CD4-positive, CD25-positive, alpha-beta regulatory T cell (primary cell): Measurements from ENCODE around the gene NECTIN2. TPM values are rescaled to one million over a fixed set of nuclear protein-coding genes. Genes with fewer than 3 reads are reported as not detected.
A peak's percentile ranks its signal among the peaks of the same experiment; 100 is the strongest.
"Not testable (repeated sequence)": the region's sequence is repeated elsewhere in the genome, so short reads cannot be mapped to it uniquely, and the experiment has no call there.

Experiments
- ATAC-seq, 2 donors: fragments of 150-1000 bp; cut with Tn5 transposase; one replicate each; pipeline ENCODE4 v1.10.0; 2021; ENCODE audit warnings: low read depth in 2 of 2, moderate number of reproducible peaks in 2 of 2, moderate library complexity in 1 of 2
- DNase-seq, 3 donors: peaks; one replicate each; pipeline versions ENCODE4 v3.0.0 to v3.0.0-alpha.2; 2012 to 2022; ENCODE audit warnings: mixed read lengths in 1 of 3
- H3K27ac ChIP-seq: one replicate; pipeline ENCODE4 v1.7.0; 2013; ENCODE audit warnings: mild to moderate bottlenecking, low read length; ENCODE audit not compliant: insufficient read depth, poor library complexity, severe bottlenecking
- H3K27me3 ChIP-seq: one replicate; pipeline ENCODE4 v1.7.0; 2013; ENCODE audit warnings: low read length; ENCODE audit not compliant: control insufficient read depth, insufficient read depth
- H3K36me3 ChIP-seq: one replicate; pipeline ENCODE4 v1.7.0; 2013; ENCODE audit warnings: mild to moderate bottlenecking, low read length, moderate library complexity; ENCODE audit not compliant: control insufficient read depth, insufficient read depth
- H3K4me1 ChIP-seq: 2 replicates; pipeline ENCODE4 v1.7.0; 2013; ENCODE audit warnings: mild to moderate bottlenecking, low read length; ENCODE audit not compliant: insufficient read depth, control insufficient read depth, poor library complexity, severe bottlenecking
- H3K4me3 ChIP-seq: one replicate; pipeline ENCODE4 v1.7.0; 2013; ENCODE audit warnings: low read depth, mild to moderate bottlenecking, low read length, moderate library complexity
- H3K9me3 ChIP-seq, 2 experiments: 1 replicate in 1 of 2; 2 replicates in 1 of 2; pipeline ENCODE4 v1.7.0; 2013; ENCODE audit warnings: low read length in 2 of 2, mild to moderate bottlenecking in 1 of 2, moderate library complexity in 1 of 2; ENCODE audit not compliant: control insufficient read depth in 2 of 2
- H3K27ac Mint-ChIP-seq, 3 donors: one replicate each; pipeline ENCODE4 v1.8.0; 2020 to 2022; ENCODE audit warnings: mild to moderate bottlenecking in 3 of 3, mixed read lengths in 3 of 3, moderate library complexity in 2 of 3
- H3K27me3 Mint-ChIP-seq: one replicate; pipeline ENCODE4 v1.8.0; 2022; ENCODE audit warnings: mild to moderate bottlenecking, mixed read lengths
- H3K36me3 Mint-ChIP-seq: one replicate; pipeline ENCODE4 v1.8.0; 2020; ENCODE audit warnings: mixed read lengths
- H3K4me1 Mint-ChIP-seq, 4 donors: one replicate each; pipeline ENCODE4 v1.8.0; 2020 to 2022; ENCODE audit warnings: mixed read lengths in 4 of 4, mild to moderate bottlenecking in 1 of 4
- H3K4me3 Mint-ChIP-seq, 4 donors: one replicate each; pipeline ENCODE4 v1.8.0; 2020 to 2022; ENCODE audit warnings: mild to moderate bottlenecking in 4 of 4, mixed read lengths in 4 of 4, moderate library complexity in 3 of 4
- H3K9me3 Mint-ChIP-seq, 7 donors: one replicate each; pipeline ENCODE4 v1.8.0; 2020 to 2022; ENCODE audit warnings: mixed read lengths in 7 of 7, mild to moderate bottlenecking in 3 of 7, moderate library complexity in 2 of 7
- polyA plus RNA-seq, 4 donors: library from polyadenylated mRNA; unstranded; fragments of 300-500 nt; fragmentation: Illumina TruSeq; gene quantifications; one replicate each; pipeline ENCODE4 v1.2.3, GENCODE V29; 2021
- total RNA-seq: library from RNA; stranded (reverse); gene quantifications from one replicate; pipeline ENCODE4 v1.2.3, GENCODE V29; 2022

Gene NECTIN2
- total and polyA plus RNA-seq, 5 donors from 2014 or later: 1.1 TPM; not detected in 4

GRCh38 chr19:44883922-44884321 is 37.8 kb downstream of the NECTIN2 start:
- no peak overlapping the region for H3K4me3 ChIP-seq
- no peak overlapping the region for H3K27ac Mint-ChIP-seq
- DNase-seq: no peak
- peaks cover 0 to 3% (median under 1%) of the 10 kb centered on the region in 4 donors for H3K4me1 Mint-ChIP-seq
- no peak overlapping the region for H3K4me3 Mint-ChIP-seq
- H3K27me3 ChIP-seq: no peaks in the 10 kb centered on the region
- H3K4me1 ChIP-seq: no peaks in the 10 kb centered on the region
- H3K9me3 Mint-ChIP-seq: no peaks in the 10 kb centered on the region
- no peaks in the 10 kb centered on the region for H3K9me3 ChIP-seq
- no peaks in the 10 kb centered on the region for H3K36me3 Mint-ChIP-seq
- no peak for ATAC-seq
- no peaks in the 10 kb centered on the region for H3K36me3 ChIP-seq
- no peak overlapping the region for H3K27ac ChIP-seq
- H3K27me3 Mint-ChIP-seq: peaks cover 8% of the 10 kb centered on the region

GRCh38 chr19:44884566-44884965 is 38.5 kb downstream of the NECTIN2 start:
- Mint-ChIP-seq H3K4me3 (peak overlapping the region in 1 of 4 donors; percentile 52), H3K4me1 (peaks cover 0 to 6% (median 4%) of the 10 kb centered on the region in 4 donors), H3K36me3 (no peaks in the 10 kb centered on the region), H3K9me3 (peaks cover 0 to 2% (median 0%) of the 10 kb centered on the region in 7 donors), H3K27me3 (peaks cover 8% of the 10 kb centered on the region), H3K27ac (no peak overlapping the region)
- no peaks in the 10 kb centered on the region for H3K27me3 ChIP-seq
- H3K4me1 ChIP-seq: peaks cover 2% of the 10 kb centered on the region
- DNase-seq (no peak), ATAC-seq (no peak)
- H3K4me3 ChIP-seq: no peak overlapping the region
- H3K27ac ChIP-seq: no peak overlapping the region
- H3K9me3 ChIP-seq: no peaks in the 10 kb centered on the region
- H3K36me3 ChIP-seq: no peaks in the 10 kb centered on the region

- Histone ChIP-seq H3K27me3 (no peaks in the 10 kb centered on the region), H3K4me1 (peaks cover 9% of the 10 kb centered on the region), H3K9me3 (no peaks in the 10 kb centered on the region), H3K36me3 (no peaks in the 10 kb centered on the region), H3K4me3 (no peak overlapping the region), H3K27ac (no peak overlapping the region)
- DNase-seq (no peak), ATAC-seq (no peak)
- Mint-ChIP-seq H3K36me3 (no peaks in the 10 kb centered on the region), H3K27ac (peak overlapping the region in 1 of 3 donors; percentile 9), H3K4me1 (peaks cover 0 to 14% (median 8%) of the 10 kb centered on the region in 4 donors), H3K9me3 (peaks cover 0 to 2% (median 0%) of the 10 kb centered on the region in 7 donors), H3K4me3 (no peak overlapping the region), H3K27me3 (peaks cover 13% of the 10 kb centered on the region)
Measured at GRCh38 chr19:44886141-44886540, 40.0 kb downstream of the NECTIN2 start.

DNA sequence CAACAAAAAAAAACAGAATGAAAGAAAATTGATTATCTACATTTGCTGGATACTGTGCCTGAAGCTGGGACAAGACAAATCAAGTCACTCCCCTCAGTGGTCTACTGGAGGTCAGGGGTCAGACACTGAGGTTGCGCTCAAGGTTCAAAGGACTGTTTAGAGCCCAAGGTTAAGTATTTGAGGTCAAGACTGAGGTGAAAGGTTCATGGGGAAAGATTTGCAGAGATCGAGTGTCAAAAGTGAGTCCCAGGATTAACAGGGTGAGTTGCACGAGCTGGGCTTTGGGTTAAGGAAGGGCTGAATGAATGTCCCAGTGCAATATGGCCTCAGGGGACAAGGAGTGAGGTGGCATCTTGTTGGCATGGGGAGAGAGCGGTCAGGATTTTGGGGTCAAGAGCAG is 41.6 kb downstream of the NECTIN2 start:
- H3K4me1 Mint-ChIP-seq: peaks cover 0 to 25% (median 18%) of the 10 kb centered on the region in 4 donors
- Histone ChIP-seq H3K4me1 (peaks cover 19% of the 10 kb centered on the region), H3K4me3 (no peak overlapping the region), H3K27ac (no peak overlapping the region), H3K9me3 (no peaks in the 10 kb centered on the region), H3K36me3 (no peaks in the 10 kb centered on the region), H3K27me3 (no peaks in the 10 kb centered on the region)
- H3K4me3 Mint-ChIP-seq: peak overlapping the region in 1 of 4 donors; percentile 53
- H3K27ac Mint-ChIP-seq: peak overlapping the region in 2 of 3 donors; percentile 9 to 87
- DNase-seq (no peak), ATAC-seq (no peak)
- H3K9me3 Mint-ChIP-seq: peaks cover 0 to 2% (median 0%) of the 10 kb centered on the region in 7 donors
- H3K27me3 Mint-ChIP-seq: peaks cover 13% of the 10 kb centered on the region
- peaks cover 5% of the 10 kb centered on the region for H3K36me3 Mint-ChIP-seq

DNA sequence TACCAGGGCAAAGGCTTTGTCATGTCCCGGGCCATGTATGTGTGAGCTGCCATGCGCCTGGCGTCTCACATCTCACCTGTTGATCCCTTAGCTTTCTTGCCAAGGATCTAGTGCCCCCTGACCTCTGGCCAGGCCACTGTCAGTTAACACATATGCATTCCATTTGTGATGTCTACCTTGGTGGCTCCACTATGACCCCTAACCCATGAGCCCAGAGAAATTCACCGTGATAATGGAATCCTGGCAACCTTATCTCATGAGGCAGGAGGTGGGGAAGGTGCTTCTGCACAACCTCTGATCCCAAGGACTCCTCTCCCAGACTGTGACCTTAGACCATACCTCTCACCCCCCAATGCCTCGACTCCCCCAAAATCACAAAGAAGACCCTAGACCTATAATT is 42.2 kb downstream of the NECTIN2 start:
- H3K36me3 ChIP-seq, ATAC-seq, H3K27ac ChIP-seq, H3K36me3 Mint-ChIP-seq, H3K4me3 ChIP-seq, H3K9me3 Mint-ChIP-seq, H3K9me3 ChIP-seq, DNase-seq, H3K27me3 ChIP-seq: not testable (repeated sequence)
- peaks cover 19% of the 10 kb centered on the region for H3K4me1 ChIP-seq
- Mint-ChIP-seq H3K27ac (peak overlapping the region in 1 of 3 donors; percentile 65), H3K4me3 (peak overlapping the region in 1 of 4 donors; percentile 48), H3K4me1 (peaks cover 0 to 31% (median 22%) of the 10 kb centered on the region in 4 donors), H3K27me3 (peaks cover 13% of the 10 kb centered on the region)

DNA sequence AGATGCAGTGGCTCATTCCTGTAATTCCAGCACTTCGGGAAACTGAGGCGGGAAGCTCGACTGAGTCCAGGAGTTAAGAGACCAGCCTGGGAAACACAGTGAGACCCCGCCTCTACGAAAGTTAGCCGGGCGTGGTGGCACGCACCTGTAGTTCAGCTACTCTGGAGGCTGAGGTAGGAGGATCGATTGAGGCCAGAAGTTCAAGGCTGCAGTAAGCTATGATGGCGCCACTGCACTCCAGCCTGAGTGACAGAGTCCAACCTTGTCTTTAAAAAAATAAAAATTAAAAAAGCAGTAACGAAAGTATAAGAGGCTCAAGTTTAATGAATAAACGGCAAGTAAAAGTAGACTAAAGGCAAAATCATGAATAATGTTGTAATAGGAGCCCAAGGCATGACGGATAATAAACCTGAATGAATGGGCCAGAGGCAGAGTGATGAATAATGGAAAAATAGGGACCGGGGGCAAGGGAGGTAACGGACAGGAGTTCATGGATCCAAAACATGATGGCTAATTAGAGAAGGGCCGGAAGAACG is 43.8 kb downstream of the NECTIN2 start:
- Histone ChIP-seq H3K4me3 (peak overlapping the region; percentile 96), H3K27ac (peak overlapping the region; percentile 98), H3K9me3 (no peaks in the 10 kb centered on the region), H3K27me3 (no peaks in the 10 kb centered on the region), H3K36me3 (peaks cover 18% of the 10 kb centered on the region), H3K4me1 (peaks cover 19% of the 10 kb centered on the region)
- Mint-ChIP-seq H3K9me3 (peaks cover 0 to 2% (median 0%) of the 10 kb centered on the region in 7 donors), H3K4me1 (peaks cover 0 to 38% (median 23%) of the 10 kb centered on the region in 4 donors), H3K4me3 (peak overlapping the region; percentile 86 to 92 (median 89)), H3K36me3 (peaks cover 15% of the 10 kb centered on the region), H3K27ac (peak overlapping the region; percentile 61 to 97 (median 92)), H3K27me3 (peaks cover 9% of the 10 kb centered on the region)
- no peak for ATAC-seq
- DNase-seq: no peak

- H3K27ac ChIP-seq: peak overlapping the region; percentile 98
- ATAC-seq: peak; percentile 82
- H3K27ac Mint-ChIP-seq: peak overlapping the region; percentile 61 to 97 (median 92)
- peaks cover 0 to 2% (median 0%) of the 10 kb centered on the region in 7 donors for H3K9me3 Mint-ChIP-seq
- peaks cover 9% of the 10 kb centered on the region for H3K27me3 Mint-ChIP-seq
- H3K4me3 ChIP-seq: peak overlapping the region; percentile 96
- peaks cover 0 to 40% (median 25%) of the 10 kb centered on the region in 4 donors for H3K4me1 Mint-ChIP-seq
- peak in 2 of 3 donors; percentile 100 for DNase-seq
- no peaks in the 10 kb centered on the region for H3K9me3 ChIP-seq
- H3K36me3 Mint-ChIP-seq: peaks cover 17% of the 10 kb centered on the region
- H3K4me1 ChIP-seq: peaks cover 19% of the 10 kb centered on the region
- peak overlapping the region; percentile 86 to 92 (median 89) for H3K4me3 Mint-ChIP-seq
- no peaks in the 10 kb centered on the region for H3K27me3 ChIP-seq
- H3K36me3 ChIP-seq: peaks cover 22% of the 10 kb centered on the region
Measured at GRCh38 chr19:44890366-44891015, 44.4 kb downstream of the NECTIN2 start.
